Globus pallidus (tissue), 1 donor: ENCODE measurements around the gene PRXL2A.
"Not testable (repeated sequence)": the region's sequence is repeated elsewhere in the genome, so short reads cannot be mapped to it uniquely, and the experiment has no call there.

Experiments
- DNase-seq: peaks from one replicate; pipeline ENCODE4 v3.0.0-alpha.2; 2015; ENCODE audit warnings: low spot score

Gene PRXL2A

GRCh38 chr10:80475641-80476040, 67.3 kb downstream of the PRXL2A start:
- not testable (repeated sequence) for DNase-seq

GRCh38 chr10:80476685-80477084, 68.3 kb downstream of the PRXL2A start:
- DNase-seq, result no peak

- DNase-seq, result no peak
Observed at GRCh38 chr10:80477813-80478212, 69.5 kb downstream of the PRXL2A start.

- DNase-seq, result not testable (repeated sequence)
Observed at GRCh38 chr10:80480373-80480772, 72.0 kb downstream of the PRXL2A start.

GRCh38 chr10:80480852-80481251, 72.5 kb downstream of the PRXL2A start:
- no peak for DNase-seq

GRCh38 chr10:80484243-80484642, 75.9 kb downstream of the PRXL2A start:
- no peak for DNase-seq

GRCh38 chr10:80484676-80485075, 76.3 kb downstream of the PRXL2A start:
- DNase-seq, result no peak

GRCh38 chr10:80485076-80485945, 77.0 kb downstream of the PRXL2A start:
- no peak for DNase-seq

- no peak for DNase-seq
Observed at GRCh38 chr10:80485946-80486764, 77.8 kb downstream of the PRXL2A start.
